Activated T-cell treated with anti-CD3 and anti-CD28 coated beads, Interleukin-2, amount 50 U/mL, for 48 hours (primary cell): ENCODE data around the gene RGL1.

ENCODE experiments used
- DNase-seq, 2 experiments: peaks; one replicate each; pipeline ENCODE4 v3.0.0-alpha.2; 2020

RGL1 gene

GRCh38 chr1:183824291-183824690 lies 19.4 kb downstream of the RGL1 start:
- DNase-seq: no peak

GRCh38 chr1:183827801-183828200 lies 22.9 kb downstream of the RGL1 start:
- DNase-seq: no peak

GRCh38 chr1:183830389-183830788 lies 25.5 kb downstream of the RGL1 start:
- no peak for DNase-seq

- DNase-seq: no peak
Observed at GRCh38 chr1:183831311-183831710, 26.4 kb downstream of the RGL1 start.

- DNase-seq: no peak
Observed at GRCh38 chr1:183832459-183832858, 27.5 kb downstream of the RGL1 start.

GRCh38 chr1:183834568-183834967 lies 29.6 kb downstream of the RGL1 start:
- DNase-seq: no peak

- no peak for DNase-seq
Observed at GRCh38 chr1:183836598-183836997, 31.7 kb downstream of the RGL1 start.

GRCh38 chr1:183837062-183837461 lies 32.1 kb downstream of the RGL1 start:
- DNase-seq: no peak

GRCh38 chr1:183838221-183838620 lies 33.3 kb downstream of the RGL1 start:
- no peak for DNase-seq

- DNase-seq: no peak
Observed at GRCh38 chr1:183840140-183840539, 35.2 kb downstream of the RGL1 start.

GRCh38 chr1:183841550-183841949 lies 36.6 kb downstream of the RGL1 start:
- DNase-seq: no peak

- peak in 1 of 2 experiments; percentile 21 for DNase-seq
Observed at GRCh38 chr1:183841950-183842794, 37.3 kb downstream of the RGL1 start.

GRCh38 chr1:183842795-183843144 lies 37.9 kb downstream of the RGL1 start:
- no peak for DNase-seq

- DNase-seq: no peak
Observed at GRCh38 chr1:183844806-183845205, 39.9 kb downstream of the RGL1 start.

- DNase-seq: no peak
Observed at GRCh38 chr1:183845681-183846080, 40.8 kb downstream of the RGL1 start.

GRCh38 chr1:183847641-183848040 lies 42.7 kb downstream of the RGL1 start:
- no peak for DNase-seq

GRCh38 chr1:183850852-183851251 lies 45.9 kb downstream of the RGL1 start:
- DNase-seq: no peak

GRCh38 chr1:183859119-183859518 lies 54.2 kb downstream of the RGL1 start:
- DNase-seq: no peak

GRCh38 chr1:183859831-183860230 lies 54.9 kb downstream of the RGL1 start:
- DNase-seq: no peak

- no peak for DNase-seq
Observed at GRCh38 chr1:183862967-183863366, 58.0 kb downstream of the RGL1 start.

GRCh38 chr1:183863852-183864251 lies 58.9 kb downstream of the RGL1 start:
- DNase-seq: no peak

GRCh38 chr1:183864611-183865010 lies 59.7 kb downstream of the RGL1 start:
- no peak for DNase-seq

GRCh38 chr1:183869230-183869629 lies 64.3 kb downstream of the RGL1 start:
- no peak for DNase-seq

GRCh38 chr1:183869664-183870063 lies 64.7 kb downstream of the RGL1 start:
- no peak for DNase-seq
